HCT116 (cell line): Measurements from ENCODE around the gene HTRA3. TPM values are rescaled to one million over a fixed set of nuclear protein-coding genes. Genes with fewer than 3 reads are reported as not detected.

Experiments used
- ATAC-seq: fragments of 200-7000 bp; cut with Tn5 transposase; 2 replicates; pipeline ENCODE4 v1.9.1; 2020; ENCODE audit warnings: mild to moderate bottlenecking, moderate library complexity
- BruUV-seq: library from RNA; stranded (reverse); fragments of 400-500 nt; replicated peaks from 2 replicates; lab custom pipeline; 2021; lab: Mats Ljungman, UMichigan
- CTCF ChIA-PET: fragments of 300-600 bp; sonication (Branson Sonifier 250); formaldehyde crosslinking; loops from one replicate; lab custom pipeline; 2021; ENCODE audit warnings: antibody characterized with exemption; lab: Charles Lee
- POLR2A ChIA-PET: fragments of 300-600, 350-600 bp; sonication (Branson Sonifier 250); formaldehyde crosslinking; loops from one replicate; lab custom pipeline; 2021; ENCODE audit warnings: antibody characterized with exemption; lab: Charles Lee
- RAD21 ChIA-PET, 2 experiments: fragments of 300-600 bp; sonication (Branson Sonifier 250); formaldehyde crosslinking; loops; one replicate each; lab custom pipeline; 2023; ENCODE audit warnings: low total read pairs in 2 of 2; ENCODE audit not compliant: uncharacterized antibody in 2 of 2, unreplicated experiment in 2 of 2, low non-redundant PET in 1 of 2; lab: Charles Lee
- DNase-seq: peaks from one replicate; pipeline ENCODE4 v3.0.0-alpha.2; 2010; ENCODE audit warnings: low read depth, low spot score
- H2AFZ ChIP-seq: fragments of 200-600 bp; shearing (Covaris generic), sonication (generic); 2 replicates; pipeline ENCODE4 v1.6.1; 2017; ENCODE audit warnings: low read depth, mixed run types, mixed read lengths, antibody characterized with exemption, low read length; ENCODE audit not compliant: poor library complexity, severe bottlenecking
- H3K27ac ChIP-seq: 2 replicates; pipeline ENCODE4 v1.5.1; 2012; ENCODE audit warnings: low read depth, low read length
- H3K27me3 ChIP-seq: fragments of 200-600 bp; sonication (generic); 2 replicates; pipeline ENCODE4 v1.6.1; 2016; ENCODE audit warnings: mixed run types, low read length, mixed read lengths; ENCODE audit not compliant: insufficient read depth
- H3K36me3 ChIP-seq, 2 experiments: fragments of 200-500 bp in 1 of 2; fragments of 200-600 bp in 1 of 2; sonication (Bioruptor generic) in 1 of 2; sonication (generic) in 1 of 2; 2 replicates each; pipeline versions ENCODE4 v1.5.1 to v1.6.1; 2014 to 2016; ENCODE audit warnings: low read length in 2 of 2, inconsistent platforms in 1 of 2, mixed read lengths in 1 of 2, mixed run types in 1 of 2; ENCODE audit not compliant: insufficient read depth in 2 of 2, control insufficient read depth in 1 of 2
- H3K4me1 ChIP-seq, 2 experiments: fragments of 200-600 bp in 1 of 2; sonication (generic) in 1 of 2; 2 replicates each; pipeline versions ENCODE4 v1.5.1 to v1.6.1; 2012 to 2017; ENCODE audit warnings: low read length in 2 of 2, inconsistent platforms in 1 of 2, mild to moderate bottlenecking in 1 of 2, mixed read lengths in 1 of 2, mixed run types in 1 of 2, moderate library complexity in 1 of 2; ENCODE audit not compliant: insufficient read depth in 2 of 2, control insufficient read depth in 1 of 2
- H3K4me2 ChIP-seq: fragments of 200-600 bp; sonication (generic); 2 replicates; pipeline ENCODE4 v1.6.1; 2017; ENCODE audit warnings: mixed run types, low read length, mixed read lengths
- H3K4me3 ChIP-seq, 2 experiments: fragments of 200-600 bp in 1 of 2; sonication (generic) in 1 of 2; replicated peaks in 1 of 2; 2 replicates each; pipeline ENCODE4 v1.5.1; 2011 to 2016; ENCODE audit warnings: low read length in 2 of 2, control low read depth in 1 of 2, low read depth in 1 of 2, mild to moderate bottlenecking in 1 of 2, mixed read lengths in 1 of 2, mixed run types in 1 of 2
- H3K79me2 ChIP-seq: fragments of 200-600 bp; sonication (generic); 2 replicates; pipeline ENCODE4 v1.6.1; 2017; ENCODE audit warnings: mild to moderate bottlenecking, mixed run types, low read length, moderate library complexity, mixed read lengths; ENCODE audit not compliant: insufficient read depth
- H3K9ac ChIP-seq: fragments of 200-600 bp; sonication (generic); 2 replicates; pipeline ENCODE4 v1.6.1; 2016; ENCODE audit warnings: low read length, mixed read lengths
- H3K9me2 ChIP-seq: fragments of 200-600 bp; sonication (generic), shearing (Covaris generic); 2 replicates; pipeline ENCODE4 v1.6.1; 2017; ENCODE audit warnings: mixed run types, mild to moderate bottlenecking, moderate library complexity; ENCODE audit not compliant: insufficient read depth
- H3K9me3 ChIP-seq, 2 experiments: fragments of 200-500 bp in 1 of 2; fragments of 200-600 bp in 1 of 2; sonication (Bioruptor generic) in 1 of 2; sonication (generic) in 1 of 2; 2 replicates each; pipeline ENCODE4 v1.6.1; 2014 to 2017; ENCODE audit warnings: low read length in 2 of 2, mixed read lengths in 2 of 2, inconsistent platforms in 1 of 2, low read depth in 1 of 2, mild to moderate bottlenecking in 1 of 2, mixed run types in 1 of 2, moderate library complexity in 1 of 2; ENCODE audit not compliant: control insufficient read depth in 1 of 2, insufficient read depth in 1 of 2
- H4K20me1 ChIP-seq: fragments of 200-600 bp; sonication (generic), shearing (Covaris generic); 2 replicates; pipeline ENCODE4 v1.6.1; 2017; ENCODE audit warnings: mixed run types, mild to moderate bottlenecking, moderate library complexity; ENCODE audit not compliant: insufficient read depth
- CBX3 ChIP-seq: IDR thresholded peaks from 2 replicates; pipeline ENCODE4 v1.6.1; 2012; ENCODE audit warnings: low read depth
- CEBPB ChIP-seq: IDR thresholded peaks from 2 replicates; pipeline ENCODE4 v1.6.1; 2012; ENCODE audit warnings: low read depth
- EGR1 ChIP-seq: IDR thresholded peaks from 2 replicates; pipeline ENCODE4 v1.6.1; 2012; ENCODE audit warnings: low read depth
- EZH2 ChIP-seq: fragments of 200-600 bp; sonication (generic); IDR thresholded peaks from 2 replicates; pipeline ENCODE4 v1.6.1; 2017; ENCODE audit warnings: antibody characterized with exemption, mixed run types
- FOSL1 ChIP-seq: IDR thresholded peaks from 2 replicates; pipeline ENCODE4 v1.6.1; 2012; ENCODE audit warnings: low read depth
- JUND ChIP-seq: IDR thresholded peaks from 2 replicates; pipeline ENCODE4 v1.6.1; 2012
- MAX ChIP-seq: IDR thresholded peaks from 2 replicates; pipeline ENCODE4 v1.6.1; 2012
- POLR2A ChIP-seq: IDR thresholded peaks from 2 replicates; pipeline ENCODE4 v1.7.0; 2011; ENCODE audit warnings: borderline replicate concordance; ENCODE audit not compliant: insufficient read depth, insufficient read length; ENCODE audit errors: extremely low read depth
- RAD21 ChIP-seq: IDR thresholded peaks from 2 replicates; pipeline ENCODE4 v1.6.1; 2012; ENCODE audit warnings: low read depth, mild to moderate bottlenecking
- SIN3A ChIP-seq: IDR thresholded peaks from 2 replicates; pipeline ENCODE4 v1.6.1; 2012; ENCODE audit warnings: low read depth
- SP1 ChIP-seq: IDR thresholded peaks from 2 replicates; pipeline ENCODE4 v1.6.1; 2012; ENCODE audit warnings: low read depth
- SRF ChIP-seq: IDR thresholded peaks from 2 replicates; pipeline ENCODE4 v1.6.1; 2012; ENCODE audit warnings: low read depth
- YY1 ChIP-seq: IDR thresholded peaks from 2 replicates; pipeline ENCODE4 v1.6.1; 2011; ENCODE audit warnings: low read length, low read depth, moderate library complexity, mild to moderate bottlenecking; ENCODE audit not compliant: insufficient replicate concordance; ENCODE audit errors: extremely low read depth
- ZBTB33 ChIP-seq: IDR thresholded peaks from 2 replicates; pipeline ENCODE4 v1.6.1; 2011; ENCODE audit warnings: mild to moderate bottlenecking, low read length, moderate library complexity; ENCODE audit not compliant: insufficient replicate concordance; ENCODE audit errors: extremely low read depth
- ZFX ChIP-seq: fragments of 450-650 bp; IDR thresholded peaks from 2 replicates; pipeline ENCODE4 v1.6.1; 2017
- intact Hi-C: fragments of 100-400 bp; cut with micrococcal nuclease; formaldehyde crosslinking; loops from 2 replicates; pipeline ENCODE4 v1.10.0; 2022
- total RNA-seq: library from RNA; stranded (reverse); gene quantifications from one replicate; pipeline ENCODE4 v1.2.1, GENCODE V29; 2021; ENCODE audit not compliant: unreplicated experiment
- TF ChIP-seq, protein P1 (sequence below): IDR thresholded peaks from 2 replicates; pipeline ENCODE4 v1.6.1; 2012

Gene HTRA3
- total RNA-seq, 1 experiment from 2014 or later = not detected

GRCh38 chr4:8274765-8275547, 5.4 kb downstream of the HTRA3 start:
- Histone ChIP-seq H3K9me2 (no peaks in the 10 kb centered on the region), H3K27me3 (no peaks in the 10 kb centered on the region), H3K79me2 (no peaks in the 10 kb centered on the region), H3K4me2 (no peak overlapping the region), H3K27ac (no peak overlapping the region), H3K4me1 (peaks cover 0 to 11% of the 10 kb centered on the region in 2 experiments; a peak in 2 of 4 replicates), H3K9me3 (no peaks in the 10 kb centered on the region), H2AFZ (no peak overlapping the region), H3K9ac (no peak overlapping the region), H3K4me3 (no peak overlapping the region), H3K36me3 (no peaks in the 10 kb centered on the region), H4K20me1 (no peaks in the 10 kb centered on the region)
- BruUV-seq = no TSS peak
- POLR2A ChIA-PET = no interaction called here
- ATAC-seq = no peak
- RAD21 ChIA-PET = no interaction called here
- intact Hi-C loops = no loop called here
- DNase-seq = no peak
- CTCF ChIA-PET = no interaction called here
- TF ChIP-seq, protein P1, sequence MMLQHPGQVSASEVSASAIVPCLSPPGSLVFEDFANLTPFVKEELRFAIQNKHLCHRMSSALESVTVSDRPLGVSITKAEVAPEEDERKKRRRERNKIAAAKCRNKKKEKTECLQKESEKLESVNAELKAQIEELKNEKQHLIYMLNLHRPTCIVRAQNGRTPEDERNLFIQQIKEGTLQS = no peak
- TF ChIP-seq ZFX (no peak), FOSL1 (no peak), POLR2A (no peak), SRF (no peak), CBX3 (no peak), SP1 (no peak), RAD21 (no peak), EGR1 (no peak), MAX (no peak), EZH2 (no peak), JUND (no peak), CEBPB (no peak), ZBTB33 (no peak), SIN3A (no peak), YY1 (no peak)
